ENCODE data around the gene NGRN.

NGRN gene

GRCh38 chr15:90320062-90320884 lies 54.8 kb downstream of the NGRN start:
- FAIRE-seq: peak; percentile 11

GRCh38 chr15:90320885-90321278 lies 55.4 kb downstream of the NGRN start:
- no peak for FAIRE-seq
